Testis (tissue), 2 donors: ENCODE data around the gene SNX32.

ENCODE experiments used
- CTCF ChIP-seq, 3 experiments: fragments of 450-650 bp in 2 of 3; fragments of 200-600 bp in 1 of 3; sonication (generic) in 1 of 3; IDR thresholded peaks; one replicate each; pipeline ENCODE4 v1.5.1; 2016 to 2019; ENCODE audit warnings: antibody characterized with exemption in 3 of 3, mild to moderate bottlenecking in 2 of 3, moderate library complexity in 1 of 3
- POLR2A ChIP-seq: fragments of 450-650 bp; IDR thresholded peaks from one replicate; pipeline ENCODE4 v1.6.1; 2017; ENCODE audit warnings: antibody characterized with exemption, mild to moderate bottlenecking, moderate library complexity

GRCh38 chr11:65859095-65859811 lies 25.5 kb downstream of the SNX32 start:
- TF ChIP-seq POLR2A (peak; percentile 82), CTCF (IDR thresholded peaks at IDR 0.05) (peak in 2 of 3 experiments; percentile 1 to 18)
